HG02981 (cell line): Measurements from ENCODE around the gene CCDC134.
A peak's percentile ranks its signal among the peaks of the same experiment; 100 is the strongest.

Source experiments
- ATAC-seq: cut with Tn5 transposase; IDR thresholded peaks from one replicate; pipeline ENCODE4 v1.9.1; 2021; ENCODE audit warnings: mild to moderate bottlenecking, moderate library complexity; ENCODE audit not compliant: unreplicated experiment

The CCDC134 gene

GRCh38 chr22:41782751-41783150, 17.7 kb upstream of the CCDC134 start:
- no peak for ATAC-seq

GRCh38 chr22:41787331-41787730, 13.1 kb upstream of the CCDC134 start:
- no peak for ATAC-seq

- ATAC-seq: no peak
These were observed 6.6 kb upstream of the CCDC134 start for GRCh38 chr22:41793871-41794270.

- ATAC-seq: no peak
These were observed 1.7 kb upstream of the CCDC134 start for GRCh38 chr22:41798736-41799135.

GRCh38 chr22:41799486-41800347, 762 bp upstream of the CCDC134 start:
- peak; percentile 39 for ATAC-seq

GRCh38 chr22:41801147-41801819, 804 bp downstream of the CCDC134 start:
- no peak for ATAC-seq

- ATAC-seq: no peak
These were observed 1.4 kb downstream of the CCDC134 start for GRCh38 chr22:41801886-41802285.

- no peak for ATAC-seq
These were observed 5.2 kb downstream of the CCDC134 start for GRCh38 chr22:41805639-41806038.

GRCh38 chr22:41808400-41808799, 7.9 kb downstream of the CCDC134 start:
- no peak for ATAC-seq

- ATAC-seq: no peak
These were observed 9.5 kb downstream of the CCDC134 start for GRCh38 chr22:41810022-41810421.

GRCh38 chr22:41812805-41813545, 12.5 kb downstream of the CCDC134 start:
- no peak for ATAC-seq

- no peak for ATAC-seq
These were observed 13.4 kb downstream of the CCDC134 start for GRCh38 chr22:41813726-41814410.

GRCh38 chr22:41815716-41816115, 15.2 kb downstream of the CCDC134 start:
- ATAC-seq: no peak

- no peak for ATAC-seq
These were observed 15.8 kb downstream of the CCDC134 start for GRCh38 chr22:41816241-41816640.

- no peak for ATAC-seq
These were observed 16.4 kb downstream of the CCDC134 start for GRCh38 chr22:41816871-41817270.

GRCh38 chr22:41818011-41818410, 17.5 kb downstream of the CCDC134 start:
- no peak for ATAC-seq

GRCh38 chr22:41818596-41818995, 18.1 kb downstream of the CCDC134 start:
- no peak for ATAC-seq

- ATAC-seq: no peak
These were observed 18.8 kb downstream of the CCDC134 start for GRCh38 chr22:41819257-41819656.

- no peak for ATAC-seq
These were observed 20.0 kb downstream of the CCDC134 start for GRCh38 chr22:41820447-41820846.

- ATAC-seq: no peak
These were observed 21.2 kb downstream of the CCDC134 start for GRCh38 chr22:41821471-41822316.
